ENCODE results near the gene SHQ1.
A peak's percentile ranks its signal among the peaks of the same experiment; 100 is the strongest.

The SHQ1 gene

GRCh38 chr3:72847282-72847681 lies 963 bp downstream of the SHQ1 start:
- no peak for DNase-seq

GRCh38 chr3:72846166-72846565 lies 2.1 kb downstream of the SHQ1 start:
- no peak for DNase-seq

GRCh38 chr3:72844436-72844993 lies 3.7 kb downstream of the SHQ1 start:
- no peak for DNase-seq

- no peak for DNase-seq
These were observed 9.2 kb downstream of the SHQ1 start for GRCh38 chr3:72839057-72839456.

GRCh38 chr3:72836923-72837322 lies 11.3 kb downstream of the SHQ1 start:
- no peak for DNase-seq

- DNase-seq, result no peak
These were observed 11.8 kb downstream of the SHQ1 start for GRCh38 chr3:72836416-72836815.

- no peak for DNase-seq
These were observed 17.6 kb downstream of the SHQ1 start for GRCh38 chr3:72830452-72831223.

- no peak for DNase-seq
These were observed 18.5 kb downstream of the SHQ1 start for GRCh38 chr3:72829701-72830100.

- DNase-seq, result peak; percentile 62
These were observed 27.0 kb downstream of the SHQ1 start for GRCh38 chr3:72821161-72821781.

GRCh38 chr3:72820415-72820814 lies 27.8 kb downstream of the SHQ1 start:
- DNase-seq, result peak; percentile 15

- DNase-seq, result no peak
These were observed 29.3 kb downstream of the SHQ1 start for GRCh38 chr3:72818905-72819304.

- DNase-seq, result no peak
These were observed 30.0 kb downstream of the SHQ1 start for GRCh38 chr3:72818092-72818773.

- DNase-seq, result no peak
These were observed 31.3 kb downstream of the SHQ1 start for GRCh38 chr3:72816862-72817355.

- no peak for DNase-seq
These were observed 33.9 kb downstream of the SHQ1 start for GRCh38 chr3:72814308-72814707.

GRCh38 chr3:72812201-72812600 lies 36.0 kb downstream of the SHQ1 start:
- DNase-seq, result no peak

- no peak for DNase-seq
These were observed 36.7 kb downstream of the SHQ1 start for GRCh38 chr3:72811571-72811970.

GRCh38 chr3:72810659-72811434 lies 37.4 kb downstream of the SHQ1 start:
- DNase-seq, result peak; percentile 35

GRCh38 chr3:72810063-72810462 lies 38.2 kb downstream of the SHQ1 start:
- DNase-seq, result no peak

GRCh38 chr3:72804361-72804760 lies 43.9 kb downstream of the SHQ1 start:
- DNase-seq, result no peak

GRCh38 chr3:72803573-72803972 lies 44.7 kb downstream of the SHQ1 start:
- no peak for DNase-seq

GRCh38 chr3:72802001-72802400 lies 46.2 kb downstream of the SHQ1 start:
- DNase-seq, result no peak

- no peak for DNase-seq
These were observed 47.4 kb downstream of the SHQ1 start for GRCh38 chr3:72800869-72801268.
